K562 (cell line): ENCODE results near the gene HIPK2. TPM values are rescaled to one million over a fixed set of nuclear protein-coding genes. Genes with fewer than 3 reads are reported as not detected.

Source experiments
- ATAC-seq: fragments of 200-7000 bp; cut with Tn5 transposase; 3 replicates; pipeline ENCODE4 v1.9.1; 2020; ENCODE audit warnings: moderate library complexity
- BruUV-seq: library from RNA; stranded (reverse); fragments of 400-500 nt; replicated peaks from 2 replicates; lab custom pipeline; 2021; lab: Mats Ljungman, UMichigan
- CTCF ChIA-PET: fragments of 300-600 bp; formaldehyde crosslinking; extraction: SDS; loops from one replicate; lab custom pipeline; 2021; ENCODE audit warnings: low intra/inter-chr PET ratio; lab: Yijun Ruan, JAX
- POLR2A ChIA-PET: fragments of 300-600, 350-650 bp; sonication (Branson Sonifier 250); formaldehyde crosslinking; extraction: SDS; loops from one replicate; lab custom pipeline; 2021; ENCODE audit warnings: antibody characterized with exemption, inconsistent platforms; lab: Yijun Ruan, JAX
- DNase-seq, 4 experiments: peaks; one replicate each; pipeline versions ENCODE4 v3.0.0 to v3.0.0-alpha.2; 2011 to 2018; ENCODE audit warnings: low spot score in 3 of 4, mixed read lengths in 3 of 4; ENCODE audit errors: extremely low read depth in 1 of 4
- FAIRE-seq: peaks from 2 replicates; lab custom pipeline; 2011; peaks lifted over from hg19 to GRCh38; lab: Jason Lieb, UNC
- H2AFZ ChIP-seq: 2 replicates; pipeline ENCODE4 v1.6.0; 2011; ENCODE audit warnings: low read depth, low read length, control low read depth, inconsistent platforms
- H3K27ac ChIP-seq: fragments of 200-600 bp; 3 replicates; pipeline ENCODE4 v1.8.0; 2011; ENCODE audit warnings: low read depth, mild to moderate bottlenecking, control low read depth, inconsistent platforms, low read length, moderate library complexity, mixed read lengths; ENCODE audit errors: extremely low read depth
- H3K27me3 ChIP-seq, 2 experiments: fragments of 300-600 bp in 1 of 2; 2 replicates in 1 of 2; 3 replicates in 1 of 2; pipeline versions ENCODE4 v1.6.0 to v1.8.0; 2011; ENCODE audit warnings: inconsistent platforms in 2 of 2, low read length in 2 of 2, mild to moderate bottlenecking in 1 of 2, mixed read lengths in 1 of 2, moderate library complexity in 1 of 2; ENCODE audit not compliant: control insufficient read depth in 2 of 2, insufficient read depth in 2 of 2
- H3K36me3 ChIP-seq: fragments of 300-600 bp; 3 replicates; pipeline ENCODE4 v1.8.0; 2011; ENCODE audit warnings: mild to moderate bottlenecking, low read length, inconsistent platforms; ENCODE audit not compliant: control insufficient read depth, insufficient read depth
- H3K4me1 ChIP-seq, 2 experiments: fragments of 200-600 bp in 1 of 2; replicated peaks in 1 of 2; 2 replicates in 1 of 2; 3 replicates in 1 of 2; pipeline versions ENCODE4 v1.5.1 to v1.8.0; 2011; ENCODE audit warnings: inconsistent platforms in 2 of 2, low read length in 2 of 2, mild to moderate bottlenecking in 1 of 2, mixed read lengths in 1 of 2, moderate library complexity in 1 of 2; ENCODE audit not compliant: control insufficient read depth in 2 of 2, insufficient read depth in 2 of 2
- H3K4me2 ChIP-seq: 2 replicates; pipeline ENCODE4 v1.6.1; 2011; ENCODE audit warnings: low read length, control low read depth, inconsistent platforms, mixed read lengths; ENCODE audit not compliant: insufficient read depth
- H3K4me3 ChIP-seq: fragments of 200-600 bp; sonication (generic), shearing (Covaris generic); 2 replicates; pipeline ENCODE4 v1.5.1; 2016; ENCODE audit warnings: control low read depth, inconsistent platforms
- H3K79me2 ChIP-seq: fragments of 200-600 bp; 3 replicates; pipeline ENCODE4 v1.8.0; 2011; ENCODE audit warnings: low read length, inconsistent platforms; ENCODE audit not compliant: control insufficient read depth, insufficient read depth
- H3K9ac ChIP-seq, 2 experiments: 2 replicates each; pipeline versions ENCODE4 v1.6.0 to v1.6.1; 2011; ENCODE audit warnings: low read depth in 2 of 2, low read length in 2 of 2, control low read depth in 1 of 2, inconsistent platforms in 1 of 2, mild to moderate bottlenecking in 1 of 2, mixed read lengths in 1 of 2; ENCODE audit not compliant: insufficient read depth in 1 of 2
- H3K9me1 ChIP-seq: one replicate; pipeline ENCODE4 v1.6.0; 2011; ENCODE audit warnings: inconsistent platforms, mild to moderate bottlenecking, low read length, moderate library complexity; ENCODE audit not compliant: control insufficient read depth, insufficient read depth
- H3K9me3 ChIP-seq: replicated peaks from 2 replicates; pipeline ENCODE4 v1.5.1; 2011; ENCODE audit warnings: low read depth, low read length, inconsistent platforms; ENCODE audit not compliant: control insufficient read depth, insufficient read depth
- H4K20me1 ChIP-seq: replicated peaks from 2 replicates; pipeline ENCODE4 v1.6.1; 2011; ENCODE audit warnings: low read length, inconsistent platforms, mixed read lengths; ENCODE audit not compliant: control insufficient read depth, insufficient read depth
- FIP1L1 ChIP-seq: fragments of 200-400 bp; formaldehyde crosslinking; IDR thresholded peaks from 2 replicates; pipeline ENCODE4 v1.6.1; 2018; ENCODE audit warnings: mild to moderate bottlenecking, low read depth, low read length; ENCODE audit not compliant: poor library complexity, severe bottlenecking
- HNRNPLL ChIP-seq: fragments of 200-400 bp; formaldehyde crosslinking; IDR thresholded peaks from 2 replicates; pipeline ENCODE4 v1.6.1; 2017; ENCODE audit warnings: low read length, low read depth, mild to moderate bottlenecking; ENCODE audit not compliant: poor library complexity, severe bottlenecking
- IRF2 ChIP-seq: sonication (generic); formaldehyde crosslinking; IDR thresholded peaks from 2 replicates; pipeline ENCODE4 v1.8.1; 2022; ENCODE audit warnings: mild to moderate bottlenecking, missing genetic modification reagents
- MAZ ChIP-seq, 2 experiments: fragments of 450-650 bp in 1 of 2; sonication (generic) in 1 of 2; formaldehyde crosslinking; IDR thresholded peaks in 1 of 2; conservative IDR thresholded peaks in 1 of 2; 2 replicates each; pipeline versions ENCODE4 v1.4.0 to v1.5.0; 2020; ENCODE audit warnings: mild to moderate bottlenecking in 1 of 2, missing genetic modification reagents in 1 of 2
- NFXL1 ChIP-seq: fragments of 450-650 bp; formaldehyde crosslinking; IDR thresholded peaks from 2 replicates; pipeline ENCODE4 v1.4.0; 2021; ENCODE audit warnings: mild to moderate bottlenecking
- SRSF1 ChIP-seq: fragments of 200-400 bp; formaldehyde crosslinking; IDR thresholded peaks from 2 replicates; pipeline ENCODE4 v1.6.1; 2017; ENCODE audit warnings: mild to moderate bottlenecking, low read depth, low read length, moderate library complexity
- TARDBP ChIP-seq: fragments of 450-650 bp; IDR thresholded peaks from 2 replicates; pipeline ENCODE4 v1.6.1; 2016
- ZNF347 ChIP-seq: fragments of 450-650 bp; formaldehyde crosslinking; IDR thresholded peaks from 2 replicates; pipeline ENCODE4 v1.4.0; 2020; ENCODE audit warnings: low read depth, mild to moderate bottlenecking, moderate library complexity
- ZNF445 ChIP-seq: fragments of 250-450 bp; sonication (Bioruptor Pico); IDR thresholded peaks from 2 replicates; pipeline ENCODE4 v1.4.0; 2020; ENCODE audit warnings: low read depth, mild to moderate bottlenecking, moderate library complexity
- ZNF589 ChIP-seq: fragments of 200-800 bp; sonication (Bioruptor generic); IDR thresholded peaks from 2 replicates; pipeline ENCODE4 v1.6.1; 2016; ENCODE audit warnings: low read depth, missing genetic modification characterization, missing compliant biosample characterization
- ZNF830 ChIP-seq: fragments of 250-450 bp; sonication (Bioruptor Pico); IDR thresholded peaks from 2 replicates; pipeline ENCODE4 v1.5.0; 2021; ENCODE audit warnings: mild to moderate bottlenecking
- WGBS: fragments of 100-300 bp; shearing (Covaris generic); methylation state at CpG from one replicate; pipeline ENCODE4 v1.1.6; 2016; ENCODE audit warnings: low coverage, mixed read lengths; ENCODE audit not compliant: insufficient coverage; ENCODE audit errors: missing lambda C conversion rate; 5-methylcytosine and 5-hydroxymethylcytosine counted together
- in situ Hi-C: fragments of 300-500 bp; cut with MboI; formaldehyde crosslinking; loops from 4 replicates; pipeline ENCODE4 v1.15.0; 2018; ENCODE audit warnings: inconsistent platforms, mixed read lengths
- intact Hi-C: fragments of 100-400 bp; cut with micrococcal nuclease; formaldehyde crosslinking; loops from 2 replicates; pipeline ENCODE4 v1.14.2; 2022
- polyA plus RNA-seq, 8 experiments: library from polyadenylated mRNA; depleted of rRNA in 4 of 8; stranded (reverse) in 5 of 8; unstranded in 3 of 8; fragments of >200 nt; fragmentation: Nextera tagmentation in 2 of 8; fragmentation: Illumina TruSeq in 1 of 8; extraction: Ambion mirVana in 2 of 8; extraction: Trizol in 1 of 8; gene quantifications; 2 replicates each; pipeline versions ENCODE4 v1.2.1 to v1.2.3, GENCODE V29; 2011 to 2014; ENCODE audit warnings: inconsistent platforms in 1 of 8, missing spikeins in 1 of 8
- total RNA-seq, 7 experiments: library from RNA; depleted of rRNA in 6 of 7; stranded (reverse); fragments of >200 nt in 6 of 7; fragmentation: Illumina TruSeq in 2 of 7; extraction: Trizol in 2 of 7; gene quantifications; 2 replicates each; pipeline versions ENCODE4 v1.2.1 to v1.2.3, GENCODE V29; 2011 to 2021; ENCODE audit warnings: low replicate concordance in 1 of 7
- TF ChIP-seq, protein P1 (sequence below): fragments of 250-450 bp; sonication (Bioruptor Pico); IDR thresholded peaks from 2 replicates; pipeline ENCODE4 v1.8.0; 2022; ENCODE audit warnings: inconsistent platforms
- TF ChIP-seq, protein P2 (sequence below): sonication (generic); formaldehyde crosslinking; IDR thresholded peaks from 2 replicates; pipeline ENCODE4 v1.8.0; 2023; ENCODE audit warnings: missing genetic modification reagents, mild to moderate bottlenecking, borderline replicate concordance

Gene HIPK2
- total and polyA plus RNA-seq, 9 of the 15 experiments (the other 6 are each of a cell fraction or from before 2014, with no cell fraction given): 0.69 to 19.8 (median 5.1) TPM

DNA sequence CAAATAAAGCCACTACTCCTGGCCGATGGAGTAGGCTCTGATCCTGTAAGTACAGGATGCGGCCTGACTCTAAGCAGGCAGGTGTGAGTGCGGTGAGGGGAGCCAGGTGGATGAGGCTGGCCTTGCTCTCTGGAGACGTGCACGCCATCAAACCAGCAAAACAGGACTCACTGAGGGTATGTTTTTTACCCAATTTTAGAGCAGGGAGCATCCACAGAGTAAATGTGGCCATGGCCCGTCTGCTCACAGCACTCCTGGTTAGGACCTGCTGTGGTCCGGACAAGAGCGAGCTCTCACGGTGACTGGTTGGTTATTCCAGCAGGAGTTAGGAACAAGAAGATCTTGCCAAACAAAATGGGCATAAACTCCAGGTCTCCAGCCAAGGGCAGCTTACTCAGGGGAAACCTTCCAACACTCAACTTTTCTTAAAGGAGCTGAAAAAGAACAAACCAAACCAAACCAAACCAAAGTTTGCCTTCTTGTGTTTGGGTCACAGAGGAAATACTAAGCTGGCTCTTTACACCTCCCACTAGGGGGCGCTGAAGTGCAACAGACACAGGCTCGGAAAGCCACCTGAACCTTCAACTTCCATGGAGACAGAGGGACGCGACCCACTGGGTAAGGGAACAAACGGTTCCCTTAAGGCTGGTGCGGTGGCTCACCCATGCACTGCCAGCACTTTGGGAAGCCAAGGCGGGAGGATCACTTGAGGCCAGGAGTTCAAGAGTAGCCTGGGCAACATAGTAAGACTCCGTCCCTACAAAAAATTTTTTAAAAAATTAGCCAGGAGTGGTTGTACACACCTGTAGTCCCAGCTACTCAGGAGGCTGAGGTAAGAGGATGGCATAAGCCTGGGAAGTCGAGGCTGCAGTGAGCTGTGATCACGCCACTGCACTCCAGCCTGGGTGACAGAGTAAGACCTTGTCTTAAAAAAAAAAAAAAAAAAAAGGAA lies 131.9 kb downstream of the HIPK2 start:
- Histone ChIP-seq H3K9ac (no peak overlapping the region), H3K4me2 (no peak overlapping the region), H3K4me3 (no peak overlapping the region), H3K9me1 (peaks cover 3% of the 10 kb centered on the region), H3K27me3 (peaks cover 0 to 3% of the 10 kb centered on the region in 2 experiments; a peak in 1 of 5 replicates), H3K36me3 (no peaks in the 10 kb centered on the region; the same call in 2 of the 3 replicates), H3K27ac (no peak overlapping the region), H4K20me1 (peaks cover 7% of the 10 kb centered on the region; the same call in 1 of the 2 replicates), H2AFZ (no peak overlapping the region), H3K79me2 (no peaks in the 10 kb centered on the region), H3K9me3 (no peaks in the 10 kb centered on the region), H3K4me1 (peaks cover 0 to 3% of the 10 kb centered on the region in 2 experiments; a peak in 2 of 5 replicates)
- POLR2A ChIA-PET: interaction anchor here (0.6 to 1.6 kb wide), 5 partner anchors 14 to 360 kb away, joined by 3 to 5 read pairs (median 3); no protein-coding TSS in a partner anchor
- ATAC-seq: peak; percentile 94
- 37% methylated on average over 19 of the region's 19 CpGs for WGBS
- intact Hi-C loops (loop anchor here (1.0 to 2.0 kb wide), 5 partner anchors 55 to 681 kb away; partner anchors contain the start of gene HIPK2), in situ Hi-C loops (loop anchor here (10.0 kb wide), 1 partner anchor 679 kb away; no protein-coding TSS in a partner anchor)
- BruUV-seq: no TSS peak
- DNase-seq: peak; percentile 84 to 93 (median 88)
- CTCF ChIA-PET: interaction anchor here (0.6 to 4.5 kb wide), 5 partner anchors 80 to 530 kb away, joined by 3 to 92 read pairs (median 5); no protein-coding TSS in a partner anchor
- FAIRE-seq: peak; percentile 94
- TF ChIP-seq SRSF1 (no peak), ZNF830 (CRISPR knock-in tag) (no peak), ZNF347 (no peak), HNRNPLL (no peak), TARDBP (no peak), MAZ (CRISPR knock-in tag; conservative IDR thresholded peaks at IDR 0.05 in 1 of 2, IDR thresholded peaks at IDR 0.05 in 1 of 2) (no peak), FIP1L1 (no peak), ZNF589 (no peak), ZNF445 (no peak), NFXL1 (no peak), IRF2 (0 out of 2 replicates have a peak, but pooled peaks have one; percentile 20)
- TF ChIP-seq, protein P1, sequence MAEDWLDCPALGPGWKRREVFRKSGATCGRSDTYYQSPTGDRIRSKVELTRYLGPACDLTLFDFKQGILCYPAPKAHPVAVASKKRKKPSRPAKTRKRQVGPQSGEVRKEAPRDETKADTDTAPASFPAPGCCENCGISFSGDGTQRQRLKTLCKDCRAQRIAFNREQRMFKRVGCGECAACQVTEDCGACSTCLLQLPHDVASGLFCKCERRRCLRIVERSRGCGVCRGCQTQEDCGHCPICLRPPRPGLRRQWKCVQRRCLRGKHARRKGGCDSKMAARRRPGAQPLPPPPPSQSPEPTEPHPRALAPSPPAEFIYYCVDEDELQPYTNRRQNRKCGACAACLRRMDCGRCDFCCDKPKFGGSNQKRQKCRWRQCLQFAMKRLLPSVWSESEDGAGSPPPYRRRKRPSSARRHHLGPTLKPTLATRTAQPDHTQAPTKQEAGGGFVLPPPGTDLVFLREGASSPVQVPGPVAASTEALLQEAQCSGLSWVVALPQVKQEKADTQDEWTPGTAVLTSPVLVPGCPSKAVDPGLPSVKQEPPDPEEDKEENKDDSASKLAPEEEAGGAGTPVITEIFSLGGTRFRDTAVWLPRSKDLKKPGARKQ (CRISPR knock-in tag): no peak
- TF ChIP-seq, protein P2, sequence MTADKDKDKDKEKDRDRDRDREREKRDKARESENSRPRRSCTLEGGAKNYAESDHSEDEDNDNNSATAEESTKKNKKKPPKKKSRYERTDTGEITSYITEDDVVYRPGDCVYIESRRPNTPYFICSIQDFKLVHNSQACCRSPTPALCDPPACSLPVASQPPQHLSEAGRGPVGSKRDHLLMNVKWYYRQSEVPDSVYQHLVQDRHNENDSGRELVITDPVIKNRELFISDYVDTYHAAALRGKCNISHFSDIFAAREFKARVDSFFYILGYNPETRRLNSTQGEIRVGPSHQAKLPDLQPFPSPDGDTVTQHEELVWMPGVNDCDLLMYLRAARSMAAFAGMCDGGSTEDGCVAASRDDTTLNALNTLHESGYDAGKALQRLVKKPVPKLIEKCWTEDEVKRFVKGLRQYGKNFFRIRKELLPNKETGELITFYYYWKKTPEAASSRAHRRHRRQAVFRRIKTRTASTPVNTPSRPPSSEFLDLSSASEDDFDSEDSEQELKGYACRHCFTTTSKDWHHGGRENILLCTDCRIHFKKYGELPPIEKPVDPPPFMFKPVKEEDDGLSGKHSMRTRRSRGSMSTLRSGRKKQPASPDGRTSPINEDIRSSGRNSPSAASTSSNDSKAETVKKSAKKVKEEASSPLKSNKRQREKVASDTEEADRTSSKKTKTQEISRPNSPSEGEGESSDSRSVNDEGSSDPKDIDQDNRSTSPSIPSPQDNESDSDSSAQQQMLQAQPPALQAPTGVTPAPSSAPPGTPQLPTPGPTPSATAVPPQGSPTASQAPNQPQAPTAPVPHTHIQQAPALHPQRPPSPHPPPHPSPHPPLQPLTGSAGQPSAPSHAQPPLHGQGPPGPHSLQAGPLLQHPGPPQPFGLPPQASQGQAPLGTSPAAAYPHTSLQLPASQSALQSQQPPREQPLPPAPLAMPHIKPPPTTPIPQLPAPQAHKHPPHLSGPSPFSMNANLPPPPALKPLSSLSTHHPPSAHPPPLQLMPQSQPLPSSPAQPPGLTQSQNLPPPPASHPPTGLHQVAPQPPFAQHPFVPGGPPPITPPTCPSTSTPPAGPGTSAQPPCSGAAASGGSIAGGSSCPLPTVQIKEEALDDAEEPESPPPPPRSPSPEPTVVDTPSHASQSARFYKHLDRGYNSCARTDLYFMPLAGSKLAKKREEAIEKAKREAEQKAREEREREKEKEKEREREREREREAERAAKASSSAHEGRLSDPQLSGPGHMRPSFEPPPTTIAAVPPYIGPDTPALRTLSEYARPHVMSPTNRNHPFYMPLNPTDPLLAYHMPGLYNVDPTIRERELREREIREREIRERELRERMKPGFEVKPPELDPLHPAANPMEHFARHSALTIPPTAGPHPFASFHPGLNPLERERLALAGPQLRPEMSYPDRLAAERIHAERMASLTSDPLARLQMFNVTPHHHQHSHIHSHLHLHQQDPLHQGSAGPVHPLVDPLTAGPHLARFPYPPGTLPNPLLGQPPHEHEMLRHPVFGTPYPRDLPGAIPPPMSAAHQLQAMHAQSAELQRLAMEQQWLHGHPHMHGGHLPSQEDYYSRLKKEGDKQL (CRISPR knock-in tag): no peak
